GM12878 (cell line): Measurements from ENCODE around the gene TTLL1. TPM values are rescaled to one million over a fixed set of nuclear protein-coding genes. Genes with fewer than 3 reads are reported as not detected.
A peak's percentile ranks its signal among the peaks of the same experiment; 100 is the strongest.

Source experiments
- BACH1 ChIP-seq: fragments of 450-650 bp; IDR thresholded peaks from 2 replicates; pipeline ENCODE4 v1.6.1; 2017; ENCODE audit warnings: mild to moderate bottlenecking, borderline replicate concordance
- CHD4 ChIP-seq: fragments of 200-600 bp; sonication (generic); IDR thresholded peaks from 2 replicates; pipeline ENCODE4 v1.6.1; 2016; ENCODE audit warnings: mild to moderate bottlenecking
- CREM ChIP-seq: IDR thresholded peaks from 2 replicates; pipeline ENCODE4 v1.6.1; 2014; ENCODE audit warnings: antibody characterized with exemption, low read depth
- EGR1 ChIP-seq, 2 experiments: IDR thresholded peaks; 1 replicate in 1 of 2; 2 replicates in 1 of 2; pipeline ENCODE4 v1.6.1; 2011 to 2012; ENCODE audit warnings: low read depth in 2 of 2, low read length in 2 of 2, borderline replicate concordance in 1 of 2, mild to moderate bottlenecking in 1 of 2, moderate library complexity in 1 of 2
- EP300 ChIP-seq, 2 experiments: fragments of 150-350 bp in 1 of 2; IDR thresholded peaks; 2 replicates each; pipeline ENCODE4 v1.6.1; 2011 to 2012; ENCODE audit warnings: low read depth in 2 of 2, low read length in 2 of 2, borderline replicate concordance in 1 of 2, improper control_type of control experiment in 1 of 2, inconsistent platforms in 1 of 2; ENCODE audit not compliant: control insufficient read depth in 1 of 2
- GABPA ChIP-seq: IDR thresholded peaks from 2 replicates; pipeline ENCODE4 v1.6.1; 2014; ENCODE audit warnings: antibody characterized with exemption, low read depth, mild to moderate bottlenecking, inconsistent platforms
- JUND ChIP-seq: IDR thresholded peaks from 2 replicates; pipeline ENCODE4 v1.6.1; 2012; ENCODE audit warnings: low read depth, mild to moderate bottlenecking, low read length, improper control_type of control experiment, moderate library complexity
- KAT2A ChIP-seq: conservative IDR thresholded peaks from 2 replicates; pipeline ENCODE4 v1.6.1; 2011; ENCODE audit warnings: low read depth, low read length; ENCODE audit not compliant: control insufficient read depth
- MEF2B ChIP-seq: fragments of 450-650 bp; IDR thresholded peaks from 2 replicates; pipeline ENCODE4 v1.6.1; 2018; ENCODE audit warnings: mild to moderate bottlenecking, moderate library complexity; ENCODE audit not compliant: partially characterized antibody, poor library complexity, severe bottlenecking
- MTA3 ChIP-seq: IDR thresholded peaks from 2 replicates; pipeline ENCODE4 v1.6.1; 2012; ENCODE audit warnings: low read length, inconsistent platforms, borderline replicate concordance
- MYB ChIP-seq: fragments of 150-350 bp; IDR thresholded peaks from 2 replicates; pipeline ENCODE4 v1.6.1; 2014; ENCODE audit warnings: mild to moderate bottlenecking, low read depth, low read length, borderline replicate concordance
- POLR2AphosphoS2 ChIP-seq: IDR thresholded peaks from 2 replicates; pipeline ENCODE4 v1.6.1; 2011; ENCODE audit warnings: low read depth, mild to moderate bottlenecking, low read length, improper control_type of control experiment, moderate library complexity
- SMARCA5 ChIP-seq: fragments of 450-650 bp; IDR thresholded peaks from 2 replicates; pipeline ENCODE4 v1.6.1; 2017; ENCODE audit warnings: mild to moderate bottlenecking
- SREBF1 ChIP-seq: IDR thresholded peaks from 2 replicates; pipeline ENCODE4 v1.6.1; 2012; ENCODE audit warnings: mild to moderate bottlenecking, low read length
- ZNF622 ChIP-seq: fragments of 450-650 bp; IDR thresholded peaks from 2 replicates; pipeline ENCODE4 v1.6.1; 2017; ENCODE audit warnings: mild to moderate bottlenecking, inconsistent platforms
- ZSCAN29 ChIP-seq: fragments of 450-650 bp; IDR thresholded peaks from 2 replicates; pipeline ENCODE4 v1.6.1; 2017; ENCODE audit warnings: mild to moderate bottlenecking, moderate library complexity
- polyA plus RNA-seq, 11 experiments: library from polyadenylated mRNA; depleted of rRNA in 4 of 11; unstranded in 6 of 11; stranded (reverse) in 5 of 11; fragments of >200 nt; fragmentation: Nextera tagmentation in 4 of 11; fragmentation: Illumina TruSeq in 1 of 11; extraction: Ambion mirVana in 4 of 11; extraction: Trizol in 1 of 11; gene quantifications; 1 replicate in 1 of 11; 2 replicates in 10 of 11; pipeline versions ENCODE4 v1.2.1 to v1.2.3, GENCODE V29; 2011 to 2016; ENCODE audit warnings: inconsistent platforms in 2 of 11, missing spikeins in 2 of 11, low read depth in 1 of 11
- total RNA-seq, 4 experiments: library from RNA; depleted of rRNA in 3 of 4; stranded (reverse); fragments of >200 nt in 3 of 4; fragmentation: Illumina TruSeq in 1 of 4; extraction: Trizol in 1 of 4; gene quantifications; 2 replicates each; pipeline versions ENCODE4 v1.2.1 to v1.2.3, GENCODE V29; 2013 to 2021
- TF ChIP-seq, protein P1 (sequence below): IDR thresholded peaks from 2 replicates; pipeline ENCODE4 v1.6.1; 2012; ENCODE audit warnings: improper control_type of control experiment, low read depth, low read length; ENCODE audit not compliant: insufficient replicate concordance
- TF ChIP-seq, protein P2 (sequence below): IDR thresholded peaks from 2 replicates; pipeline ENCODE4 v1.6.1; 2011; ENCODE audit warnings: borderline replicate concordance, low read depth, mild to moderate bottlenecking, moderate library complexity, low read length; ENCODE audit not compliant: insufficient read depth, poor library complexity, severe bottlenecking
- TF ChIP-seq, protein P3 (sequence below): fragments of 150-350 bp; IDR thresholded peaks from 2 replicates; pipeline ENCODE4 v1.6.1; 2016; ENCODE audit warnings: low read depth, low read length
- TF ChIP-seq, protein P4 (sequence below): IDR thresholded peaks from 2 replicates; pipeline ENCODE4 v1.6.1; 2012; ENCODE audit warnings: low read depth, low read length, improper control_type of control experiment

The TTLL1 gene
- total and polyA plus RNA-seq, 10 of the 15 experiments (the other 5 are each of a cell fraction or from before 2014, with no cell fraction given) = 0.39 to 4.8 (median 3.2) TPM

DNA sequence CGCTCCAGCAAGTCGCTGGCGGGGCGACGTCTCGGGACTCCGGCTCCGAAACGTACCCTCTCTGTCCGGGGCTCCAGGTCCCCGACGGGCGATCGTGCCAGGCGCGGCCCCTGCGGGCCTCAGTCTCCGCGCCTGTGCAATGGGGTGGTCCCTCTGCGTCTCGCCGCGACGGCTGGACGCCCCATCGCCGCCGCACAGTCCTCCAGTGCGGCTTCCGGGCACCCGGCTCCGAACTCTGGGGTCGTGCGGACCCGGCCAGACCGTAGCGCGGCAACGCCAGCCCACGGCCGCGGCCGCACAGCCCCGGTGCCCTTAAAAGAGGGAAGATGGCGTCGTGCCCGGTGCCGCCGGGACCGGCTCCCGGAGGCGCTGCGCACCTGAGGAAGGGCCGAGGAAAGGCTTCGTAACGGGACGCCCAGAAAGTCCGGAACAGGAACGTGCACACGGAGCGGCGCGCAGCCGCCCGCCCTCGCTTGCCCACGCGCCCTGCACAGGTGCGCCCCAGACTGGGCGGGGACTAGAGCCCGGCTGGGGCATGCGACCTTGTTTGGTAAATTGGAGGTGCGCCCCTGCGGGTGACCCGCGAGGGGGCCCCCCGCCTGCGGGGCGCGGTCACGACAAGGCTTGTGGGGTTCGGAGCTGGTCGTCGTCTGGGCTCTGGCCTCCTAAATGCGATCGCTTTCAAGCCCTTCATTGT is 21.9 kb upstream of the TTLL1 start (continued):
- no peak for TF ChIP-seq MEF2B
- TF ChIP-seq CHD4 = no peak
- no peak for TF ChIP-seq ZSCAN29
- TF ChIP-seq BACH1 = no peak
- TF ChIP-seq, protein P1, sequence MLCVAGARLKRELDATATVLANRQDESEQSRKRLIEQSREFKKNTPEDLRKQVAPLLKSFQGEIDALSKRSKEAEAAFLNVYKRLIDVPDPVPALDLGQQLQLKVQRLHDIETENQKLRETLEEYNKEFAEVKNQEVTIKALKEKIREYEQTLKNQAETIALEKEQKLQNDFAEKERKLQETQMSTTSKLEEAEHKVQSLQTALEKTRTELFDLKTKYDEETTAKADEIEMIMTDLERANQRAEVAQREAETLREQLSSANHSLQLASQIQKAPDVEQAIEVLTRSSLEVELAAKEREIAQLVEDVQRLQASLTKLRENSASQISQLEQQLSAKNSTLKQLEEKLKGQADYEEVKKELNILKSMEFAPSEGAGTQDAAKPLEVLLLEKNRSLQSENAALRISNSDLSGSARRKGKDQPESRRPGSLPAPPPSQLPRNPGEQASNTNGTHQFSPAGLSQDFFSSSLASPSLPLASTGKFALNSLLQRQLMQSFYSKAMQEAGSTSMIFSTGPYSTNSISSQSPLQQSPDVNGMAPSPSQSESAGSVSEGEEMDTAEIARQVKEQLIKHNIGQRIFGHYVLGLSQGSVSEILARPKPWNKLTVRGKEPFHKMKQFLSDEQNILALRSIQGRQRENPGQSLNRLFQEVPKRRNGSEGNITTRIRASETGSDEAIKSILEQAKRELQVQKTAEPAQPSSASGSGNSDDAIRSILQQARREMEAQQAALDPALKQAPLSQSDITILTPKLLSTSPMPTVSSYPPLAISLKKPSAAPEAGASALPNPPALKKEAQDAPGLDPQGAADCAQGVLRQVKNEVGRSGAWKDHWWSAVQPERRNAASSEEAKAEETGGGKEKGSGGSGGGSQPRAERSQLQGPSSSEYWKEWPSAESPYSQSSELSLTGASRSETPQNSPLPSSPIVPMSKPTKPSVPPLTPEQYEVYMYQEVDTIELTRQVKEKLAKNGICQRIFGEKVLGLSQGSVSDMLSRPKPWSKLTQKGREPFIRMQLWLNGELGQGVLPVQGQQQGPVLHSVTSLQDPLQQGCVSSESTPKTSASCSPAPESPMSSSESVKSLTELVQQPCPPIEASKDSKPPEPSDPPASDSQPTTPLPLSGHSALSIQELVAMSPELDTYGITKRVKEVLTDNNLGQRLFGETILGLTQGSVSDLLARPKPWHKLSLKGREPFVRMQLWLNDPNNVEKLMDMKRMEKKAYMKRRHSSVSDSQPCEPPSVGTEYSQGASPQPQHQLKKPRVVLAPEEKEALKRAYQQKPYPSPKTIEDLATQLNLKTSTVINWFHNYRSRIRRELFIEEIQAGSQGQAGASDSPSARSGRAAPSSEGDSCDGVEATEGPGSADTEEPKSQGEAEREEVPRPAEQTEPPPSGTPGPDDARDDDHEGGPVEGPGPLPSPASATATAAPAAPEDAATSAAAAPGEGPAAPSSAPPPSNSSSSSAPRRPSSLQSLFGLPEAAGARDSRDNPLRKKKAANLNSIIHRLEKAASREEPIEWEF = no peak
- TF ChIP-seq, protein P2, sequence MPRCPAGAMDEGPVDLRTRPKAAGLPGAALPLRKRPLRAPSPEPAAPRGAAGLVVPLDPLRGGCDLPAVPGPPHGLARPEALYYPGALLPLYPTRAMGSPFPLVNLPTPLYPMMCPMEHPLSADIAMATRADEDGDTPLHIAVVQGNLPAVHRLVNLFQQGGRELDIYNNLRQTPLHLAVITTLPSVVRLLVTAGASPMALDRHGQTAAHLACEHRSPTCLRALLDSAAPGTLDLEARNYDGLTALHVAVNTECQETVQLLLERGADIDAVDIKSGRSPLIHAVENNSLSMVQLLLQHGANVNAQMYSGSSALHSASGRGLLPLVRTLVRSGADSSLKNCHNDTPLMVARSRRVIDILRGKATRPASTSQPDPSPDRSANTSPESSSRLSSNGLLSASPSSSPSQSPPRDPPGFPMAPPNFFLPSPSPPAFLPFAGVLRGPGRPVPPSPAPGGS = no peak
- no peak for TF ChIP-seq MTA3
- TF ChIP-seq MYB = no peak
- TF ChIP-seq, protein P3, sequence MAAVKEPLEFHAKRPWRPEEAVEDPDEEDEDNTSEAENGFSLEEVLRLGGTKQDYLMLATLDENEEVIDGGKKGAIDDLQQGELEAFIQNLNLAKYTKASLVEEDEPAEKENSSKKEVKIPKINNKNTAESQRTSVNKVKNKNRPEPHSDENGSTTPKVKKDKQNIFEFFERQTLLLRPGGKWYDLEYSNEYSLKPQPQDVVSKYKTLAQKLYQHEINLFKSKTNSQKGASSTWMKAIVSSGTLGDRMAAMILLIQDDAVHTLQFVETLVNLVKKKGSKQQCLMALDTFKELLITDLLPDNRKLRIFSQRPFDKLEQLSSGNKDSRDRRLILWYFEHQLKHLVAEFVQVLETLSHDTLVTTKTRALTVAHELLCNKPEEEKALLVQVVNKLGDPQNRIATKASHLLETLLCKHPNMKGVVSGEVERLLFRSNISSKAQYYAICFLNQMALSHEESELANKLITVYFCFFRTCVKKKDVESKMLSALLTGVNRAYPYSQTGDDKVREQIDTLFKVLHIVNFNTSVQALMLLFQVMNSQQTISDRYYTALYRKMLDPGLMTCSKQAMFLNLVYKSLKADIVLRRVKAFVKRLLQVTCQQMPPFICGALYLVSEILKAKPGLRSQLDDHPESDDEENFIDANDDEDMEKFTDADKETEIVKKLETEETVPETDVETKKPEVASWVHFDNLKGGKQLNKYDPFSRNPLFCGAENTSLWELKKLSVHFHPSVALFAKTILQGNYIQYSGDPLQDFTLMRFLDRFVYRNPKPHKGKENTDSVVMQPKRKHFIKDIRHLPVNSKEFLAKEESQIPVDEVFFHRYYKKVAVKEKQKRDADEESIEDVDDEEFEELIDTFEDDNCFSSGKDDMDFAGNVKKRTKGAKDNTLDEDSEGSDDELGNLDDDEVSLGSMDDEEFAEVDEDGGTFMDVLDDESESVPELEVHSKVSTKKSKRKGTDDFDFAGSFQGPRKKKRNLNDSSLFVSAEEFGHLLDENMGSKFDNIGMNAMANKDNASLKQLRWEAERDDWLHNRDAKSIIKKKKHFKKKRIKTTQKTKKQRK = no peak
- TF ChIP-seq, protein P4, sequence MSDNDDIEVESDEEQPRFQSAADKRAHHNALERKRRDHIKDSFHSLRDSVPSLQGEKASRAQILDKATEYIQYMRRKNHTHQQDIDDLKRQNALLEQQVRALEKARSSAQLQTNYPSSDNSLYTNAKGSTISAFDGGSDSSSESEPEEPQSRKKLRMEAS = no peak; the same call in 1 of the 2 replicates
- TF ChIP-seq SREBF1 = no peak
- no peak for TF ChIP-seq GABPA
- TF ChIP-seq JUND = no peak
- TF ChIP-seq SMARCA5 = no peak
- no peak for TF ChIP-seq KAT2A
- peak in 1 of 2 experiments; percentile 63; a peak in 1 of 3 replicates for TF ChIP-seq EGR1 (IDR thresholded peaks at IDR 0.05; ENCODE audit: borderline replicate concordance in 1 of 2, low read depth in 2 of 2, low read length in 2 of 2)
- TF ChIP-seq EP300 (IDR thresholded peaks at IDR 0.05; ENCODE audit: borderline replicate concordance in 1 of 2, control insufficient read depth in 1 of 2, low read depth in 2 of 2, low read length in 2 of 2) = no peak
- no peak for TF ChIP-seq CREM
- TF ChIP-seq POLR2AphosphoS2 = no peak
- TF ChIP-seq ZNF622 = no peak
